Keratinocyte (primary cell): ENCODE results near the gene KPNA5.

ENCODE experiments used
- EZH2 ChIP-seq: IDR thresholded peaks from one replicate; pipeline ENCODE4 v1.6.1; 2012; ENCODE audit warnings: inconsistent platforms, mild to moderate bottlenecking, low read length, moderate library complexity
- TF ChIP-seq, protein P1 (sequence below), 3 experiments: IDR thresholded peaks in 1 of 3; conservative IDR thresholded peaks in 1 of 3; optimal IDR thresholded peaks in 1 of 3; 2 replicates in 2 of 3; 3 replicates in 1 of 3; pipeline versions ENCODE3 to v1.5.1; 2011; ENCODE audit warnings: low read length in 3 of 3, mild to moderate bottlenecking in 3 of 3, moderate library complexity in 2 of 3, control low read depth in 1 of 3, inconsistent platforms in 1 of 3; ENCODE audit not compliant: insufficient read depth in 2 of 3; ENCODE audit errors: extremely low read depth in 1 of 3

- TF ChIP-seq, protein P1, sequence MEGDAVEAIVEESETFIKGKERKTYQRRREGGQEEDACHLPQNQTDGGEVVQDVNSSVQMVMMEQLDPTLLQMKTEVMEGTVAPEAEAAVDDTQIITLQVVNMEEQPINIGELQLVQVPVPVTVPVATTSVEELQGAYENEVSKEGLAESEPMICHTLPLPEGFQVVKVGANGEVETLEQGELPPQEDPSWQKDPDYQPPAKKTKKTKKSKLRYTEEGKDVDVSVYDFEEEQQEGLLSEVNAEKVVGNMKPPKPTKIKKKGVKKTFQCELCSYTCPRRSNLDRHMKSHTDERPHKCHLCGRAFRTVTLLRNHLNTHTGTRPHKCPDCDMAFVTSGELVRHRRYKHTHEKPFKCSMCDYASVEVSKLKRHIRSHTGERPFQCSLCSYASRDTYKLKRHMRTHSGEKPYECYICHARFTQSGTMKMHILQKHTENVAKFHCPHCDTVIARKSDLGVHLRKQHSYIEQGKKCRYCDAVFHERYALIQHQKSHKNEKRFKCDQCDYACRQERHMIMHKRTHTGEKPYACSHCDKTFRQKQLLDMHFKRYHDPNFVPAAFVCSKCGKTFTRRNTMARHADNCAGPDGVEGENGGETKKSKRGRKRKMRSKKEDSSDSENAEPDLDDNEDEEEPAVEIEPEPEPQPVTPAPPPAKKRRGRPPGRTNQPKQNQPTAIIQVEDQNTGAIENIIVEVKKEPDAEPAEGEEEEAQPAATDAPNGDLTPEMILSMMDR (optimal IDR thresholded peaks at IDR 0.05 in 1 of 3, IDR thresholded peaks at IDR 0.05 in 1 of 3, conservative IDR thresholded peaks at IDR 0.05 in 1 of 3; ENCODE audit: extremely low read depth in 1 of 3, insufficient read depth in 2 of 3, low read length in 3 of 3): peak; percentile 22 to 32 (median 24)
- TF ChIP-seq EZH2: no peak
Observed at GRCh38 chr6:116633685-116634084, 47.3 kb upstream of the KPNA5 start.
